IMR-90 (cell line): ENCODE measurements around the gene SLC25A6.

Experiments used
- CHD1 ChIP-seq: IDR thresholded peaks from 2 replicates; pipeline ENCODE4 v1.6.1; 2012; ENCODE audit warnings: low read depth, low read length, improper control_type of control experiment
- CTCF ChIP-seq: conservative IDR thresholded peaks from 2 replicates; pipeline ENCODE4 v1.5.1; 2012; ENCODE audit warnings: mild to moderate bottlenecking, low read depth, low read length, improper control_type of control experiment
- ELK1 ChIP-seq: fragments of 150-350 bp; IDR thresholded peaks from 2 replicates; pipeline ENCODE4 v1.6.1; 2016; ENCODE audit warnings: low read depth, mild to moderate bottlenecking, low read length, moderate library complexity, borderline replicate concordance
- FOS ChIP-seq: fragments of 150-350 bp; IDR thresholded peaks from 2 replicates; pipeline ENCODE4 v1.6.1; 2016; ENCODE audit warnings: low read depth, low read length
- MXI1 ChIP-seq: IDR thresholded peaks from 2 replicates; pipeline ENCODE4 v1.6.1; 2012; ENCODE audit warnings: low read depth, mild to moderate bottlenecking, low read length, moderate library complexity, borderline replicate concordance
- NFE2L2 ChIP-seq: fragments of 150-350 bp; IDR thresholded peaks from 2 replicates; pipeline ENCODE4 v1.6.1; 2016; ENCODE audit warnings: low read depth, mild to moderate bottlenecking, low read length
- POLR2A ChIP-seq: IDR thresholded peaks from 2 replicates; pipeline ENCODE4 v1.6.1; 2012; ENCODE audit warnings: mild to moderate bottlenecking, low read depth, low read length
- RCOR1 ChIP-seq: IDR thresholded peaks from 2 replicates; pipeline ENCODE4 v1.6.1; 2012; ENCODE audit warnings: mild to moderate bottlenecking, low read length, improper control_type of control experiment; ENCODE audit not compliant: insufficient replicate concordance
- RFX5 ChIP-seq: IDR thresholded peaks from 2 replicates; pipeline ENCODE4 v1.8.0; 2012; ENCODE audit warnings: low read depth, mild to moderate bottlenecking, low read length, moderate library complexity
- SMC3 ChIP-seq: fragments of 150-350 bp; IDR thresholded peaks from 2 replicates; pipeline ENCODE4 v1.6.1; 2016; ENCODE audit warnings: low read depth, mild to moderate bottlenecking, antibody characterized with exemption, low read length, moderate library complexity
- USF2 ChIP-seq: fragments of 150-350 bp; IDR thresholded peaks from 2 replicates; pipeline ENCODE4 v1.6.1; 2017; ENCODE audit warnings: mild to moderate bottlenecking, antibody characterized with exemption, low read length, low read depth

- TF ChIP-seq CTCF (no peak), CHD1 (no peak), POLR2A (no peak), SMC3 (no peak), RFX5 (no peak), USF2 (no peak), RCOR1 (no peak), ELK1 (no peak), NFE2L2 (no peak), MXI1 (no peak), FOS (no peak)
Observed at GRCh38 chrX:1419545-1420355, 27.8 kb upstream of the SLC25A6 start.
